ENCODE data around the gene MYO9B.

Gene MYO9B

GRCh38 chr19:17236811-17237543, 161.4 kb downstream of the MYO9B start:
- Histone ChIP-seq H2AFZ (ENCODE audit: low read length) (no peak overlapping the region), H3K9ac (ENCODE audit: low read depth, low read length, poor library complexity, severe bottlenecking) (peak overlapping the region; percentile 55), H3K4me1 (ENCODE audit: insufficient read depth, low read length, poor library complexity, severe bottlenecking) (peaks cover 26% of the 10 kb centered on the region), H4K20me1 (ENCODE audit: insufficient read depth, low read length, poor library complexity, severe bottlenecking) (peaks cover 6% of the 10 kb centered on the region), H3K9me2 (replicated peaks; ENCODE audit: low read depth, low read length) (no peaks in the 10 kb centered on the region), H3F3A (ENCODE audit: low read depth) (no peaks in the 10 kb centered on the region), H3K79me2 (ENCODE audit: insufficient read depth, low read length) (peaks cover 42% of the 10 kb centered on the region), H3K36me3 (ENCODE audit: insufficient read depth, low read length) (peaks cover 7% of the 10 kb centered on the region; the same call in 1 of the 2 replicates), H3K4me2 (ENCODE audit: low read depth, low read length, poor library complexity, severe bottlenecking) (peak overlapping the region; percentile 73), H3K4me3 (ENCODE audit: low read length, poor library complexity, severe bottlenecking) (peak overlapping the region; percentile 67), H3K27me3 (ENCODE audit: insufficient read depth, low read length, poor library complexity, severe bottlenecking) (no peaks in the 10 kb centered on the region), H3K9me3 (ENCODE audit: insufficient read depth, low read depth, low read length) (no peaks in the 10 kb centered on the region)
- no peak for TF ChIP-seq CTCF (conservative IDR thresholded peaks at IDR 0.05; ENCODE audit: low read length)
- no peak for TF ChIP-seq EZH2phosphoT487 (IDR thresholded peaks at IDR 0.05; ENCODE audit: borderline replicate concordance)

- Histone ChIP-seq H3K79me2 (ENCODE audit: insufficient read depth, low read length) (peaks cover 46% of the 10 kb centered on the region), H3K4me2 (ENCODE audit: low read depth, low read length, poor library complexity, severe bottlenecking) (no peak overlapping the region), H4K20me1 (ENCODE audit: insufficient read depth, low read length, poor library complexity, severe bottlenecking) (peaks cover 12% of the 10 kb centered on the region), H3K4me1 (ENCODE audit: insufficient read depth, low read length, poor library complexity, severe bottlenecking) (peaks cover 32% of the 10 kb centered on the region), H3K9me2 (replicated peaks; ENCODE audit: low read depth, low read length) (no peaks in the 10 kb centered on the region), H3K9ac (ENCODE audit: low read depth, low read length, poor library complexity, severe bottlenecking) (no peak overlapping the region), H3K27me3 (ENCODE audit: insufficient read depth, low read length, poor library complexity, severe bottlenecking) (no peaks in the 10 kb centered on the region), H3K4me3 (ENCODE audit: low read length, poor library complexity, severe bottlenecking) (no peak overlapping the region), H3K9me3 (ENCODE audit: insufficient read depth, low read depth, low read length) (no peaks in the 10 kb centered on the region), H3F3A (ENCODE audit: low read depth) (no peaks in the 10 kb centered on the region), H3K36me3 (ENCODE audit: insufficient read depth, low read length) (peaks cover 4% of the 10 kb centered on the region; the same call in 1 of the 2 replicates), H2AFZ (ENCODE audit: low read length) (no peak overlapping the region)
- TF ChIP-seq EZH2phosphoT487 (IDR thresholded peaks at IDR 0.05; ENCODE audit: borderline replicate concordance) = no peak
Observed at GRCh38 chr19:17237747-17238706, 162.4 kb downstream of the MYO9B start.

- TF ChIP-seq CTCF (conservative IDR thresholded peaks at IDR 0.05; ENCODE audit: low read length) = no peak
- TF ChIP-seq EZH2phosphoT487 (IDR thresholded peaks at IDR 0.05; ENCODE audit: borderline replicate concordance) = no peak
- Histone ChIP-seq H3K4me2 (ENCODE audit: low read depth, low read length, poor library complexity, severe bottlenecking) (peak overlapping the region; percentile 32), H3K9ac (ENCODE audit: low read depth, low read length, poor library complexity, severe bottlenecking) (no peak overlapping the region), H3F3A (ENCODE audit: low read depth) (no peaks in the 10 kb centered on the region), H3K79me2 (ENCODE audit: insufficient read depth, low read length) (peaks cover 55% of the 10 kb centered on the region), H3K4me3 (ENCODE audit: low read length, poor library complexity, severe bottlenecking) (no peak overlapping the region), H3K9me2 (replicated peaks; ENCODE audit: low read depth, low read length) (no peaks in the 10 kb centered on the region), H3K4me1 (ENCODE audit: insufficient read depth, low read length, poor library complexity, severe bottlenecking) (peaks cover 41% of the 10 kb centered on the region), H3K36me3 (ENCODE audit: insufficient read depth, low read length) (no peaks in the 10 kb centered on the region), H3K9me3 (ENCODE audit: insufficient read depth, low read depth, low read length) (no peaks in the 10 kb centered on the region), H4K20me1 (ENCODE audit: insufficient read depth, low read length, poor library complexity, severe bottlenecking) (peaks cover 26% of the 10 kb centered on the region), H2AFZ (ENCODE audit: low read length) (no peak overlapping the region), H3K27me3 (ENCODE audit: insufficient read depth, low read length, poor library complexity, severe bottlenecking) (no peaks in the 10 kb centered on the region)
Observed at GRCh38 chr19:17240062-17240752, 164.6 kb downstream of the MYO9B start.
